SH-SY5Y (cell line): ENCODE data around the gene DOCK9.

ENCODE experiments used
- GATA2 ChIP-seq: IDR thresholded peaks from 2 replicates; pipeline ENCODE4 v1.6.1; 2011; ENCODE audit warnings: mild to moderate bottlenecking, low read depth, low read length
- GATA3 ChIP-seq: IDR thresholded peaks from 2 replicates; pipeline ENCODE4 v1.6.1; 2011; ENCODE audit warnings: low read depth, mild to moderate bottlenecking, low read length, moderate library complexity

DNA sequence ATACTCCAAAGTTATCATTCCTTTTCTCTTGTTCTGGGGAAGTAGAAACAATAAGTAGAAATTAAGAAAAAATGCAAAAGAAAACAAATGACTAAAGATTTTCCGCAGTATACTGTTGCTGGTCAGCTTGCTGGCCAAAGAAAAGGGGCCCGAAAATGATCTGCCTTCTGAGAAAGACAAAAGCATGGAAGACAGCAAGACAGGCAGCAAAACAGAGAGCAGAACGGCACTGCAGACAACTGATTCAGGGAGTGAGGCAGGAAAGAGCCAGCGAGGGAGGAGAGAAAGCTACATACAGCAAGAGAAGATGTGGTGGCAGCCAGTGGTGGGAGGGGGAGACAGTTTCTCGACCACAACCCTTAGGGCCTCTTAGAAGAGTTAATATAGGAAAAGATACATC lies 5.3 kb upstream of the DOCK9 start:
- TF ChIP-seq GATA2 (no peak), GATA3 (no peak)
